ENCODE data around the gene EDN1.

- TF ChIP-seq, protein P1, sequence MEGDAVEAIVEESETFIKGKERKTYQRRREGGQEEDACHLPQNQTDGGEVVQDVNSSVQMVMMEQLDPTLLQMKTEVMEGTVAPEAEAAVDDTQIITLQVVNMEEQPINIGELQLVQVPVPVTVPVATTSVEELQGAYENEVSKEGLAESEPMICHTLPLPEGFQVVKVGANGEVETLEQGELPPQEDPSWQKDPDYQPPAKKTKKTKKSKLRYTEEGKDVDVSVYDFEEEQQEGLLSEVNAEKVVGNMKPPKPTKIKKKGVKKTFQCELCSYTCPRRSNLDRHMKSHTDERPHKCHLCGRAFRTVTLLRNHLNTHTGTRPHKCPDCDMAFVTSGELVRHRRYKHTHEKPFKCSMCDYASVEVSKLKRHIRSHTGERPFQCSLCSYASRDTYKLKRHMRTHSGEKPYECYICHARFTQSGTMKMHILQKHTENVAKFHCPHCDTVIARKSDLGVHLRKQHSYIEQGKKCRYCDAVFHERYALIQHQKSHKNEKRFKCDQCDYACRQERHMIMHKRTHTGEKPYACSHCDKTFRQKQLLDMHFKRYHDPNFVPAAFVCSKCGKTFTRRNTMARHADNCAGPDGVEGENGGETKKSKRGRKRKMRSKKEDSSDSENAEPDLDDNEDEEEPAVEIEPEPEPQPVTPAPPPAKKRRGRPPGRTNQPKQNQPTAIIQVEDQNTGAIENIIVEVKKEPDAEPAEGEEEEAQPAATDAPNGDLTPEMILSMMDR (IDR thresholded peaks at IDR 0.05; ENCODE audit: low read depth, low read length): no peak
- TF ChIP-seq POLR2A (IDR thresholded peaks at IDR 0.05; ENCODE audit: extremely low read depth, insufficient read length): no peak
- TF ChIP-seq MAX (IDR thresholded peaks at IDR 0.05; ENCODE audit: low read depth, low read length): no peak
Measured at GRCh38 chr6:12344961-12345693, 55.0 kb downstream of the EDN1 start.

All from NB4 (cell line).